Suprapubic skin (tissue), 4 donors: Measurements from ENCODE around the gene NPTX1.

Experiments
- CTCF ChIP-seq, 2 donors: fragments of 200-600 bp in 1 of 2; fragments of 450-650 bp in 1 of 2; sonication (generic) in 1 of 2; IDR thresholded peaks; one replicate each; pipeline ENCODE4 v1.5.1; 2016 to 2019; ENCODE audit warnings: antibody characterized with exemption in 2 of 2, mild to moderate bottlenecking in 1 of 2, moderate library complexity in 1 of 2
- EP300 ChIP-seq: sonication (generic); formaldehyde crosslinking; IDR thresholded peaks from one replicate; pipeline ENCODE4 v1.6.1; 2017; ENCODE audit warnings: antibody characterized with exemption
- POLR2A ChIP-seq, 2 donors: fragments of 450-650 bp; IDR thresholded peaks; one replicate each; pipeline ENCODE4 v1.6.1; 2017; ENCODE audit warnings: antibody characterized with exemption in 2 of 2, mild to moderate bottlenecking in 2 of 2, moderate library complexity in 2 of 2
- POLR2AphosphoS5 ChIP-seq, 3 donors: sonication (generic); formaldehyde crosslinking; IDR thresholded peaks; one replicate each; pipeline ENCODE4 v1.6.1; 2017; ENCODE audit warnings: antibody characterized with exemption in 3 of 3

GRCh38 chr17:80461528-80462160 lies 14.8 kb downstream of the NPTX1 start:
- TF ChIP-seq CTCF (IDR thresholded peaks at IDR 0.05) (no peak), POLR2AphosphoS5 (IDR thresholded peaks at IDR 0.05) (no peak), POLR2A (IDR thresholded peaks at IDR 0.05) (no peak), EP300 (no peak)
